WTC11 (cell line): Measurements from ENCODE around the gene ATP6V1D. TPM values are rescaled to one million over a fixed set of nuclear protein-coding genes. Genes with fewer than 3 reads are reported as not detected.

Experiments used
- ATAC-seq: fragments of 200-7000 bp; cut with Tn5 transposase; 2 replicates; pipeline ENCODE4 v1.10.0; 2021; ENCODE audit warnings: mild to moderate bottlenecking, moderate library complexity
- CTCF ChIA-PET: fragments of 300-600 bp; sonication (Branson Sonifier 250); formaldehyde crosslinking; loops from one replicate; lab custom pipeline; 2021; ENCODE audit warnings: antibody characterized with exemption; lab: Charles Lee
- POLR2A ChIA-PET: fragments of 350-600 bp; sonication (Branson Sonifier 250); formaldehyde crosslinking; loops from one replicate; lab custom pipeline; 2021; ENCODE audit warnings: antibody characterized with exemption; lab: Charles Lee
- DNase-seq: peaks from one replicate; pipeline ENCODE4 v3.0.0; 2021; ENCODE audit warnings: low spot score
- H3K27ac Mint-ChIP-seq: 2 replicates; pipeline ENCODE4 v1.8.0; 2021; ENCODE audit warnings: mixed read lengths
- H3K27me3 Mint-ChIP-seq: 2 replicates; pipeline ENCODE4 v1.8.0; 2021; ENCODE audit warnings: low read depth, mild to moderate bottlenecking, moderate library complexity, mixed read lengths
- H3K36me3 Mint-ChIP-seq: 2 replicates; pipeline ENCODE4 v1.8.0; 2021; ENCODE audit warnings: mixed read lengths
- H3K4me1 Mint-ChIP-seq: 2 replicates; pipeline ENCODE4 v1.8.0; 2022; ENCODE audit warnings: mixed read lengths
- H3K4me3 Mint-ChIP-seq: 2 replicates; pipeline ENCODE4 v1.8.0; 2021; ENCODE audit warnings: mild to moderate bottlenecking, moderate library complexity, mixed read lengths
- H3K9me3 Mint-ChIP-seq: 2 replicates; pipeline ENCODE4 v1.8.0; 2021; ENCODE audit warnings: mixed read lengths
- CDX4 ChIP-seq: fragments of 250-450 bp; sonication (Bioruptor Pico); IDR thresholded peaks from 2 replicates; pipeline ENCODE4 v1.9.0; 2021; ENCODE audit warnings: moderate library complexity, mild to moderate bottlenecking, inconsistent platforms, borderline replicate concordance
- FOXJ3 ChIP-seq: sonication (generic); formaldehyde crosslinking; IDR thresholded peaks from 2 replicates; pipeline ENCODE4 v1.9.0; 2021; ENCODE audit warnings: missing genetic modification reagents, mild to moderate bottlenecking, borderline replicate concordance
- FOXP4 ChIP-seq: sonication (generic); formaldehyde crosslinking; IDR thresholded peaks from 2 replicates; pipeline ENCODE4 v1.8.0; 2022; ENCODE audit warnings: mild to moderate bottlenecking, missing genetic modification reagents
- GRHL2 ChIP-seq: fragments of 250-450 bp; sonication (Bioruptor Pico); IDR thresholded peaks from 2 replicates; pipeline ENCODE4 v1.8.0; 2022; ENCODE audit warnings: mild to moderate bottlenecking, moderate library complexity; ENCODE audit not compliant: insufficient replicate concordance, severe bottlenecking
- IRF1 ChIP-seq: sonication (generic); formaldehyde crosslinking; IDR thresholded peaks from 2 replicates; pipeline ENCODE4 v1.8.0; 2023; ENCODE audit warnings: missing genetic modification reagents
- JUN ChIP-seq: sonication (generic); formaldehyde crosslinking; IDR thresholded peaks from 2 replicates; pipeline ENCODE4 v1.8.0; 2023; ENCODE audit warnings: mild to moderate bottlenecking, missing genetic modification reagents
- MXD4 ChIP-seq: fragments of 250-450 bp; sonication (Bioruptor Pico); IDR thresholded peaks from 2 replicates; pipeline ENCODE4 v1.8.0; 2021; ENCODE audit warnings: mild to moderate bottlenecking, moderate library complexity, borderline replicate concordance
- MYBL2 ChIP-seq: sonication (generic); formaldehyde crosslinking; IDR thresholded peaks from 2 replicates; pipeline ENCODE4 v1.8.1; 2023; ENCODE audit warnings: mild to moderate bottlenecking, moderate library complexity, missing genetic modification reagents
- NFATC4 ChIP-seq: fragments of 250-450 bp; sonication (Bioruptor Pico); IDR thresholded peaks from 2 replicates; pipeline ENCODE4 v1.9.0; 2021; ENCODE audit warnings: mild to moderate bottlenecking
- NFYB ChIP-seq: sonication (generic); formaldehyde crosslinking; conservative IDR thresholded peaks from 2 replicates; pipeline ENCODE4 v1.8.0; 2022; ENCODE audit warnings: low read depth, missing genetic modification reagents
- SMAD3 ChIP-seq: sonication (generic); formaldehyde crosslinking; IDR thresholded peaks from 2 replicates; pipeline ENCODE4 v1.8.0; 2022; ENCODE audit warnings: missing genetic modification reagents, mild to moderate bottlenecking, borderline replicate concordance
- SOX15 ChIP-seq: fragments of 250-450 bp; sonication (Bioruptor Pico); IDR thresholded peaks from 2 replicates; pipeline ENCODE4 v1.9.0; 2021; ENCODE audit warnings: mild to moderate bottlenecking
- SP1 ChIP-seq: sonication (generic); formaldehyde crosslinking; conservative IDR thresholded peaks from 2 replicates; pipeline ENCODE4 v1.8.1; 2022; ENCODE audit warnings: missing genetic modification reagents
- ZBTB43 ChIP-seq: sonication (generic); formaldehyde crosslinking; IDR thresholded peaks from 2 replicates; pipeline ENCODE4 v1.8.1; 2023; ENCODE audit warnings: mild to moderate bottlenecking, missing genetic modification reagents
- ZNF219 ChIP-seq: sonication (generic); formaldehyde crosslinking; IDR thresholded peaks from 2 replicates; pipeline ENCODE4 v1.8.0; 2023; ENCODE audit warnings: missing genetic modification reagents, mild to moderate bottlenecking, borderline replicate concordance
- ZNF232 ChIP-seq: sonication (generic); formaldehyde crosslinking; IDR thresholded peaks from 2 replicates; pipeline ENCODE4 v1.8.0; 2022; ENCODE audit warnings: mild to moderate bottlenecking, missing genetic modification reagents
- ZNF425 ChIP-seq: fragments of 250-450 bp; sonication (Bioruptor Pico); conservative IDR thresholded peaks from 2 replicates; pipeline ENCODE4 v1.9.0; 2021; ENCODE audit warnings: mild to moderate bottlenecking
- ZNF512 ChIP-seq: sonication (generic); formaldehyde crosslinking; IDR thresholded peaks from 2 replicates; pipeline ENCODE4 v1.8.1; 2022; ENCODE audit warnings: missing genetic modification reagents, borderline replicate concordance
- ZNF532 ChIP-seq: fragments of 250-450 bp; sonication (Bioruptor Pico); IDR thresholded peaks from 2 replicates; pipeline ENCODE4 v1.9.0; 2021; ENCODE audit warnings: mild to moderate bottlenecking, borderline replicate concordance
- total RNA-seq: library from RNA; stranded (reverse); gene quantifications from 3 replicates; pipeline ENCODE4 v1.2.3, GENCODE V29; 2021

ATP6V1D gene
- total RNA-seq, 1 experiment from 2014 or later, result 54.0 TPM

GRCh38 chr14:67392800-67393199, 33.2 kb upstream of the ATP6V1D start:
- H3K9me3 Mint-ChIP-seq, result no peaks in the 10 kb centered on the region
- no peak for ATAC-seq
- DNase-seq, result no peak
- H3K36me3 Mint-ChIP-seq, result no peaks in the 10 kb centered on the region
- no peaks in the 10 kb centered on the region for H3K27me3 Mint-ChIP-seq
- ChIA-PET POLR2A (no interaction called here), CTCF (interaction anchor here (0.6 to 1.1 kb wide), 2 partner anchors 33 to 269 kb away, joined by 3 to 7 read pairs; partner anchors contain the start of gene ATP6V1D)
- no peak overlapping the region for H3K4me3 Mint-ChIP-seq
- TF ChIP-seq MYBL2 (CRISPR knock-in tag) (no peak), NFYB (CRISPR knock-in tag) (no peak), SP1 (CRISPR knock-in tag) (no peak), SOX15 (CRISPR knock-in tag) (no peak), ZBTB43 (CRISPR knock-in tag) (no peak), ZNF425 (no peak), CDX4 (no peak), ZNF232 (no peak), ZNF512 (CRISPR knock-in tag) (no peak), SMAD3 (CRISPR knock-in tag) (no peak), ZNF219 (no peak), JUN (CRISPR knock-in tag) (no peak), FOXP4 (CRISPR knock-in tag) (no peak), GRHL2 (CRISPR knock-in tag) (no peak), IRF1 (CRISPR knock-in tag) (no peak), FOXJ3 (no peak), NFATC4 (CRISPR knock-in tag) (no peak), MXD4 (CRISPR knock-in tag) (no peak), ZNF532 (CRISPR knock-in tag) (no peak)
- H3K27ac Mint-ChIP-seq, result no peak overlapping the region
- H3K4me1 Mint-ChIP-seq, result peaks cover 6% of the 10 kb centered on the region
